ENCODE data around the gene THSD4. TPM values are rescaled to one million over a fixed set of nuclear protein-coding genes. Genes with fewer than 3 reads are reported as not detected.

THSD4 gene
- polyA plus RNA-seq, 10 donors: 17.7 to 40.4 (median 25.8) TPM

- DNase-seq: no peak
Measured at GRCh38 chr15:71096676-71097075, 18.6 kb upstream of the THSD4 start.

DNA sequence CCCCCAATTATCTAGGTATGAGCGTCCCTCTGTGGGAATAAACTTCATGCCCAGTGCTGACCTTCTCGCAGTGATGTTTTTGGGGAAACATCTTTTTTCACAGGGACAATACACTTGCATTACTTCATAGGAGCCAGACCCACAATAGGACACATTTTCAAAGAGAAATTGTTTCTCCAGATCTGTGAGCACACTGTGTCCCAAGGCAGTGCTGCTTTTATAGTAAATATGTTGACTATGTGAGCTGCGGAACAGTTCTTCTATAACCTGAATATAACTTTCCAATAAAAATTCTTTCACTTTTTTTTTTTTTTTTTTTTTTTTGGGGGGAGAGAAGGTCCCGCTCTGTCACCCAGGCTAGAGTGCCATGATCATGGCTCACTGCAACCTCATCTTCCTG is 17.4 kb upstream of the THSD4 start:
- DNase-seq: no peak

DNA sequence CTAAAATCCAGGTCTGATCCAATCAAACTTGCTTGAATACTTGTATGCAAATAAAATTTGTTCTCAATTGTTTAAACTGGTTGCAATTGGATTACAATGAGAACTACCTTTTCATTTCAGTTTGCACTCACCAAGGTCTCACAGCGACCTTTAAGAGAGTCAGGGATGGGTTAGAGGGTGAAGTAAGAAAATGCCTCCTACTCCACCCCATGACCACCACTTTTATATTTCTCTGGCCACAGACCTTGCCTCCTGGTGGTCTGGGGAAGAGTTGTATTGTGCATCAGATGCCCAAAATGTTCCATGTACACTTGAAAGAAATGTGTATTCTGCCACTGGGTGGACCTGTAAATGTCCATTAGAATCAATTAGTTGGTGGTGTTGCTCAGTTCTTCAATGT is 16.4 kb upstream of the THSD4 start:
- no peak for DNase-seq

DNA sequence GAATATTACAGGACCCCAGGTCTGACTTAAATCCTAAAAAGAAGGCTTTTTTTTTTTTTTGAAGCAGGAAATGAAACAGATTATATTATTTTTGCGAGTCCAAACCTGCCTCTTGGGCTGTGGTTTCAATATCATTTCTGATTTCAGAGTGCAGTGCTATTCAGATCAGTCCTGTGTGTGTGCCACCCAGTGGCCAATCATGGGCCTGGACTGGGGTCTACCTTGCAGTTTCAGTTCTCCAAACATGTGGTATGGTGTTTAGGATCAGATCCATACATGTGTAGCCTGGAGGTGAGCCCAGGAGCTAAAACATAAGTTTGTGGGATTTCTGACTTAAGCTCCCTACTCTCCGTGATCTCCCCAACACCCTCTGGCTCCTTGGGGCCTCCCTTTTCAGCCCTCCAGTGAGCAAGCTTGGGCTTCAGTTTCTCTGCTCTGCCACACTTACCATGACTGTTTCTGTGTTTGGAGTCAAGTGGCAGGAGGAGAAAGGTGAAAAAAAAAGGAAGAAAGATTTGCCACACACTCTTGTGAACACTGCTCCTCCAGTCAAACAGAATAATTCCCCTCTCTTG is 12.1 kb upstream of the THSD4 start:
- DNase-seq: no peak

- DNase-seq: no peak
Measured at GRCh38 chr15:71104636-71105035, 10.6 kb upstream of the THSD4 start.

DNA sequence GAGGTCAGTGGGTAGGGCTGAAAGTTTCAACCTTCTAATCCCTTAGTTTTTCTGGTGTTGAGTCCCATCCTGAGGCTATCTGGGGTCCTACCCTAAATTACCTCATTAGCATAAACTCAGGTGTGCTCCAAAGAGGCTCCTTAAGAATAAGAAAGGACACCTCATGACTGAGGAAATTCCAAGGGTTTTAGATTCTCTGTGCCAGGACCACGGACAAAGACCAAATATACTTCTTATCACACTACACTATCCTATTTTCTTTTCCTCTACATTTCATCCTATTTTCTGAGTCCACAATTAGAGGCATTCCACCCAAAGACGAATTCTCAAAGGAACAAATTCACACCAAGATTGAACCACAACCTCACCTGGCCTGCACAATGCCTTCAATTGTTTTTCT is 9.8 kb upstream of the THSD4 start:
- no peak for DNase-seq

GRCh38 chr15:71106802-71107500 is 8.3 kb upstream of the THSD4 start:
- DNase-seq: no peak

- DNase-seq: no peak
Measured at GRCh38 chr15:71107501-71107815, 7.8 kb upstream of the THSD4 start.

GRCh38 chr15:71109130-71109529 is 6.1 kb upstream of the THSD4 start:
- DNase-seq: peak in 2 of 3 donors; percentile 49 to 53

GRCh38 chr15:71109905-71110304 is 5.4 kb upstream of the THSD4 start:
- DNase-seq: no peak

GRCh38 chr15:71110405-71111180 is 4.7 kb upstream of the THSD4 start:
- no peak for DNase-seq

- DNase-seq: no peak
Measured at GRCh38 chr15:71111181-71111565, 4.1 kb upstream of the THSD4 start.

DNA sequence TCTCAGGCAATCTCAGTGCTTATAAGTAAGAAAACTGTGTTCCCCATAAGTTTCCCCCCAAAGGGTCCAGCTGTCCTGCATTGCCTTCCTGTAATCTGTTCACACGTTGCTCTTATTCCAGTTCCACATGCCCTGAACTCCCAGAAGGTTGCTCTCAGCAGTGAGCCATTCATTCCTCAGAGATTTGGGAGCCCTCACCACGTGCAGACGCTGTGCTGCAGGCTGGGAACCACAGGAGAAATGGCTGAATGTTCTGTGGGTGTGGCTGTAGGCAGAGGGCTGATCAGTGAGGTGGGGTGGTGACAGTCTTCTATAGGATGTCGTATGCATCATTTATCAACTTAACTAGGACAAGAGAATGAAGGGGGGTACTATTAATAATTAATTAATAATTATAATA is 3.3 kb upstream of the THSD4 start:
- DNase-seq: no peak

DNA sequence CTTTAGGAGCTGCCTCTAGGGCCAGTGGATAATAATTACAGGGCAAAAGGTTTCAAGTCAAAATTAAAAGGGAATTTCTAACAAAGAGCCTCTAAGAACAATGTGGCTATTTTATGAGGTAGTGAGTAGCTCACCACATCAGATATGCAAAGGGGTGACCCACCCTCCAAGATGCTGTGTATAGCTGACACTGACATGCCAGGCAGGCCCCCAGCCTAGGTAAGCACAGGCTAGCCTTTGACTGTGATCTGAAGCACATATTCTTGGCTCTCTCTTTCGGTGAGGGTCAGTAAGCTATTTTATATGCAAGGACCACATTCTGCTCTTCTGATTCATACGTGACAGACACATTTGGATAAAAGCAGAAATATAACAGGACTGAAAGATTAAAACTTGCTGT is 2.8 kb upstream of the THSD4 start:
- no peak for DNase-seq

DNA sequence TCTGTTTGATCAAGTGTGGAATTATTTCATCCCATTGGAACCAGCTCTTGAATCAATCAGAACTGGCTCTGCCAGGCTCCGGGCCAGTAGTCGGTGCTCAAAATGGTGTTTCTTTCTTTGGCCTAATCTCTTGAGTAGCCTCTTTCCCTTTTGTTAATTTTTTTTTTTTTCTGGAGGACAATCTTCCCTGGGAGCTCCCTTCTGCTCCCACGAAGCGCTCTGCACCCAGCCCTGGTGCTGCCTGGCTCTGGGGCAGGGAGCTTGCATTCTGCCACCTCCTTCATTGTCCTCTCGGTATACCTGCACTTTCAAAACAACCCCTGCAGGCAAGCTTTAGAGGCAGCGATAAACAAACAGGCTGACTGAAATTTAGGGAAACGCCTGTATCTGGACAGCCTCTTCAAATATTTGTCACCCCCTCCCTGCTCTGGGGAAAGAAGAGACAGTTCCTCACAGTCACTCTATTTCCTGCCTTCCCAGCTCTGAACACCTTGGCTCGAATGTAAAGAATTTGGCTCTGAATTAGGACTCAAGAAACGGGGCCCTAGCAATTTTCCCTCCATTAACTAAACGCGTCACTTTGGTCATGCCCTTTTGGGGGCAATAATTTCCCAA is 1.1 kb upstream of the THSD4 start:
- DNase-seq: no peak

GRCh38 chr15:71115567-71116351 is 488 bp downstream of the THSD4 start:
- peak in 2 of 3 donors; percentile 47 to 75 for DNase-seq

- DNase-seq: no peak
Measured at GRCh38 chr15:71116366-71116765, 1.1 kb downstream of the THSD4 start.

DNA sequence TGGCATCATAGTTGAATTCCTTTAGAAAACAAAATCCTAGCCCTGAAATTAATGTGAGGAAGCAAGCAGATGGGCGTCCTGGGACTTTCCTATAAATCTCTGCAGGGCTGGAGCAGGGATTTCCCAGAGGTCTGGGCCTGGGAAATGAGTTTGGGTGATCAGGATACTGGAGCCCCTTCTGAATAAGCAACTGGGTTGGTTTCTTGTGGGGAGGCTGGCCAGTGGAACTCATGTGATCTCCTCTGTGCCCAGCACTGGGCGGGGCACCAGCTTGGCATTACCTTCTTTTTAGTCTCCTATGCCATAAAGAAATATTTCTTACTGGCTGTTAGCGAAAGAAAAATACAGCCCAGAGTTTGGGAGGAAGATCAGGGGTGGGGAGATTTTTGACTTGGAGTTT is 1.7 kb downstream of the THSD4 start:
- no peak for DNase-seq

- no peak for DNase-seq
Measured at GRCh38 chr15:71117714-71118305, 2.5 kb downstream of the THSD4 start.

DNA sequence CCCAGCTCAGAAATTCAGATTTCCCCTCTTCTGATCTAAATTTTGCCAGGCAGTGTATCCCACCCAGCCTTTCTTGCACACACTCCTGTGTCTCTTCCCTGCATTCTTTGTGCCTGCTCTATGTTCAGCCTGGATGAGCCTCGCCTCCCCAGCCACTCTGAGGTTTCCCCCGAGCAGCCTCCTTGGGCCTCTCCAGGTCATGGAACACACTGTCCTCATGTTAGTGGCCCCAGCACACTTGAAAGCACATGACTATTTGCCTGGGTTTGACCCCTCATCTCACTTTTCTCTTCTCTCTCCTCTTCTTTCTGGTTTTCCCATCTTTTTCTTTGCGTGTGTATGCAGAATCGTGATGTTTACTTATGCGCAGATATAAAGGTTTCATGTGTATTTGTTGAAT is 3.1 kb downstream of the THSD4 start:
- no peak for DNase-seq

DNA sequence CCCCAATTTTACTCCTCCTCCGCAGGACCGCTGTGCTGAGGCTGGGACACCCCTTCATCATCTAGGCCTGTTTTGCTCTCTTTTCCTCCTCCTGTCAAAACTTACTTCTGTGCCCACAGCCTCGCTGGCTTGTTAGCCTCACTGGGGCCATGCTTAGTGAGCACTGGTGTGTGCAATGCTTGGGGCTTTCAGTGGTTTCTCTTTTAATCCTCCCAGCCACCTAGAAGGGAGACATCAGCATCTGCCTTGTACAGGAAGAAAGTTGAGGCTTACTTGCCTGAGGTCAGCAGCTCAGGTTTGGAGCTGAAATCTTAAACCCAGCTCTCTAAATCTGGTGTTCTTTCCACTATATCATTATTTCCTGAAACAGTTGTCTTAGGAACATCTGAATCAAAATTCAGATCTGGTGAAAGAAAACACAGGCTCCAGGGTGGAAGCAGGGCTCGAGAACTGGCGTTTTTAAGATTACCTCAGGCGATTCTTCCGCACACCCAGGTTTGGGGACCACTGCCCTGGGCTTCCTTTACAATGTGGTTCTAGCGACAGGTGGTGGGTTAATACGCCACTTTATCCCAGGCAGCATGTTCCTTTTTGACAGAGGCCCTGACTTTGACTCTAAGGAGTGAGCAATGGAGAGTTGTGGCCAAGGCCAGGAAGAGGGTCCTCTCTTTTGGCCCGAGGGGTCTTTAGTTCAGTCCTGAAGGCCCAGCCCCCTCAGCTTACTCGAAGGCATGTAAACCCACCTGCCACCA is 3.8 kb downstream of the THSD4 start:
- no peak for DNase-seq
